OCI-LY7 (cell line): ENCODE data around the gene PEMT.

ENCODE experiments used
- EZH2phosphoT487 ChIP-seq: fragments of 200-600 bp; sonication (generic); IDR thresholded peaks from 2 replicates; pipeline ENCODE4 v1.6.1; 2018; ENCODE audit warnings: low read depth, borderline replicate concordance, mild to moderate bottlenecking, mixed run types, antibody characterized with exemption, low read length, moderate library complexity, mixed read lengths
- TF ChIP-seq, protein P1 (sequence below): fragments of 200-600 bp; sonication (generic); conservative IDR thresholded peaks from 2 replicates; pipeline ENCODE4 v1.5.1; 2014; ENCODE audit warnings: mild to moderate bottlenecking, antibody characterized with exemption, low read length, moderate library complexity, mixed read lengths

DNA sequence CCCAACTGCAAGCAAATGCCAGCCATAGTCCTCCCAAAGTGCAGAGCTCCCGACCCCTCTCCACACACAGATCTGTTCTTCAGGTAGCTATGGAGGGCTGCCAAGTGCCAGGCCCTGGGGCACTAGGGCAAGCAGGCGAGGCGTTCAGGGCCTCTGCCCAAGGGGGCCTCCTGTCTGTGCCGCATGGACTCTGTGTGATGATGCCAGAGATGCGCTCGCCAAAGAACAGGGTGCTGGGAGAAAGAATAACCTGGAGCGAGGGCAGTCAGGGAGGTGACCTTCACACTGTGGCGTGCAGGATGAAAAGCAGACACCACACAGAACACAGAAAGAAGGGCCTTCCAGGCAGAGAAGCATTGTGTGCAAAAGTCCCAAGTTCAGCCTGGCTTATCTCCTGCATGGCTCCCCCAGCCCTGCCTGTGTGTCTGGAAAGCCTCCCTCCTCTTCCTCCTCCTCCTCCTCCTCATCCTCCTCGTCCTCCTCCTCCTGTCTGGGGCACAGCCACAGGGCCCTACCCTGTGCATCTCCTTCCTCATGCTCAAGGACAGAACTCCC lies 44.2 kb downstream of the PEMT start:
- TF ChIP-seq EZH2phosphoT487 = no peak
- TF ChIP-seq, protein P1, sequence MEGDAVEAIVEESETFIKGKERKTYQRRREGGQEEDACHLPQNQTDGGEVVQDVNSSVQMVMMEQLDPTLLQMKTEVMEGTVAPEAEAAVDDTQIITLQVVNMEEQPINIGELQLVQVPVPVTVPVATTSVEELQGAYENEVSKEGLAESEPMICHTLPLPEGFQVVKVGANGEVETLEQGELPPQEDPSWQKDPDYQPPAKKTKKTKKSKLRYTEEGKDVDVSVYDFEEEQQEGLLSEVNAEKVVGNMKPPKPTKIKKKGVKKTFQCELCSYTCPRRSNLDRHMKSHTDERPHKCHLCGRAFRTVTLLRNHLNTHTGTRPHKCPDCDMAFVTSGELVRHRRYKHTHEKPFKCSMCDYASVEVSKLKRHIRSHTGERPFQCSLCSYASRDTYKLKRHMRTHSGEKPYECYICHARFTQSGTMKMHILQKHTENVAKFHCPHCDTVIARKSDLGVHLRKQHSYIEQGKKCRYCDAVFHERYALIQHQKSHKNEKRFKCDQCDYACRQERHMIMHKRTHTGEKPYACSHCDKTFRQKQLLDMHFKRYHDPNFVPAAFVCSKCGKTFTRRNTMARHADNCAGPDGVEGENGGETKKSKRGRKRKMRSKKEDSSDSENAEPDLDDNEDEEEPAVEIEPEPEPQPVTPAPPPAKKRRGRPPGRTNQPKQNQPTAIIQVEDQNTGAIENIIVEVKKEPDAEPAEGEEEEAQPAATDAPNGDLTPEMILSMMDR = no peak
